Esophagus muscularis mucosa (tissue), 4 donors: Measurements from ENCODE around the gene UBLCP1. TPM values are rescaled to one million over a fixed set of nuclear protein-coding genes. Genes with fewer than 3 reads are reported as not detected.
"Not testable (repeated sequence)": the region's sequence is repeated elsewhere in the genome, so short reads cannot be mapped to it uniquely, and the experiment has no call there.

Experiments used
- DNase-seq: peaks from one replicate; pipeline ENCODE4 v3.0.0-alpha.2; 2017; ENCODE audit errors: extremely low spot score
- H3K27ac ChIP-seq, 4 donors: fragments of 200-600 bp; sonication (generic); replicated peaks in 1 of 4; 1 replicate in 3 of 4; 2 replicates in 1 of 4; pipeline ENCODE4 v1.5.1; 2016 to 2019; ENCODE audit warnings: mild to moderate bottlenecking in 1 of 4
- H3K27me3 ChIP-seq, 4 donors: fragments of 200-600 bp; sonication (generic); one replicate each; pipeline versions ENCODE4 v1.5.1 to v1.6.0; 2016 to 2019
- H3K36me3 ChIP-seq, 4 donors: fragments of 200-600 bp; sonication (generic); one replicate each; pipeline ENCODE4 v1.5.1; 2016 to 2019
- H3K4me1 ChIP-seq, 4 donors: fragments of 200-600 bp; sonication (generic); one replicate each; pipeline ENCODE4 v1.5.1; 2016 to 2019
- H3K4me3 ChIP-seq, 4 donors: fragments of 200-600 bp; sonication (generic); 1 replicate in 2 of 4; 2 replicates in 2 of 4; pipeline ENCODE4 v1.5.1; 2016 to 2019; ENCODE audit warnings: mild to moderate bottlenecking in 4 of 4, moderate library complexity in 1 of 4
- H3K9me3 ChIP-seq, 4 donors: fragments of 200-600 bp; sonication (generic); 1 replicate in 3 of 4; 2 replicates in 1 of 4; pipeline ENCODE4 v1.5.1; 2016 to 2019
- EP300 ChIP-seq: sonication (generic); formaldehyde crosslinking; IDR thresholded peaks from one replicate; pipeline ENCODE4 v1.6.1; 2017; ENCODE audit warnings: antibody characterized with exemption
- POLR2A ChIP-seq: fragments of 450-650 bp; IDR thresholded peaks from one replicate; pipeline ENCODE4 v1.6.1; 2017; ENCODE audit warnings: antibody characterized with exemption, moderate library complexity, mild to moderate bottlenecking, low read depth
- POLR2AphosphoS5 ChIP-seq, 2 donors: sonication (generic); formaldehyde crosslinking; IDR thresholded peaks; one replicate each; pipeline ENCODE4 v1.6.1; 2017; ENCODE audit warnings: antibody characterized with exemption in 2 of 2
- WGBS: methylation state at CpG from one replicate; pipeline ENCODE4 v1.1.5; 2018; 5-methylcytosine and 5-hydroxymethylcytosine counted together
- intact Hi-C: fragments of 100-400 bp; cut with DNase I; formaldehyde crosslinking; loops from one replicate; pipeline ENCODE4 v1.15.1; 2023
- total RNA-seq, 4 donors: library from RNA; depleted of rRNA; stranded (reverse); fragments of >200 nt; gene quantifications; one replicate each; pipeline versions ENCODE4 v1.1.0 to v1.2.1, GENCODE V29; 2016
- TF ChIP-seq, protein P1 (sequence below), 3 experiments: fragments of 200-600 bp in 2 of 3; fragments of 450-650 bp in 1 of 3; sonication (generic) in 2 of 3; IDR thresholded peaks; one replicate each; pipeline ENCODE4 v1.5.1; 2017 to 2019; ENCODE audit warnings: antibody characterized with exemption in 3 of 3, mild to moderate bottlenecking in 2 of 3, moderate library complexity in 1 of 3

The UBLCP1 gene
- total RNA-seq, 4 donors from 2014 or later, result 17.5 to 22.8 (median 21.1) TPM

DNA sequence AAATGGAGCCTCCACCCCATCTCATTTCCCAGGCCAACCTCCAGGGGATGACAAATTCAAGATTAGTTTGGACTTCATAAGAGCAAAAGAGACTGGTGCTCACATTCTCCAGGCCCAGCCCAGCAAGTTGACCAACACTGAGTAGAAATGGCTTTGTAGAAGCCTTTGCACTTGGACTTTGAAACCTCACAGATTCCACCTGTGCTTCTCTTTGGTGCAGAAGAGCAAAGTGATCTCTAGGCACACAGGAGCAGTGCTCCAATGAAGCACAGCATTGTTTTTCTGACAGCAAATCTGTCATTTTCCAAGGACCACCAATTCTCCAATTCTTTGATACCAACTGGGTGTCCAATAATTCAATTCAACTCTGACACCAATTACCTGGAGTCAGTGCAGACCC is 36.6 kb upstream of the UBLCP1 start:
- intact Hi-C loops, result no loop called here
- H3K27ac ChIP-seq, result no peak overlapping the region
- H3K4me3 ChIP-seq, result no peak overlapping the region
- TF ChIP-seq POLR2A (no peak), EP300 (no peak), POLR2AphosphoS5 (IDR thresholded peaks at IDR 0.05) (no peak)
- TF ChIP-seq, protein P1, sequence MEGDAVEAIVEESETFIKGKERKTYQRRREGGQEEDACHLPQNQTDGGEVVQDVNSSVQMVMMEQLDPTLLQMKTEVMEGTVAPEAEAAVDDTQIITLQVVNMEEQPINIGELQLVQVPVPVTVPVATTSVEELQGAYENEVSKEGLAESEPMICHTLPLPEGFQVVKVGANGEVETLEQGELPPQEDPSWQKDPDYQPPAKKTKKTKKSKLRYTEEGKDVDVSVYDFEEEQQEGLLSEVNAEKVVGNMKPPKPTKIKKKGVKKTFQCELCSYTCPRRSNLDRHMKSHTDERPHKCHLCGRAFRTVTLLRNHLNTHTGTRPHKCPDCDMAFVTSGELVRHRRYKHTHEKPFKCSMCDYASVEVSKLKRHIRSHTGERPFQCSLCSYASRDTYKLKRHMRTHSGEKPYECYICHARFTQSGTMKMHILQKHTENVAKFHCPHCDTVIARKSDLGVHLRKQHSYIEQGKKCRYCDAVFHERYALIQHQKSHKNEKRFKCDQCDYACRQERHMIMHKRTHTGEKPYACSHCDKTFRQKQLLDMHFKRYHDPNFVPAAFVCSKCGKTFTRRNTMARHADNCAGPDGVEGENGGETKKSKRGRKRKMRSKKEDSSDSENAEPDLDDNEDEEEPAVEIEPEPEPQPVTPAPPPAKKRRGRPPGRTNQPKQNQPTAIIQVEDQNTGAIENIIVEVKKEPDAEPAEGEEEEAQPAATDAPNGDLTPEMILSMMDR (IDR thresholded peaks at IDR 0.05), result no peak
- H3K9me3 ChIP-seq, result no peaks in the 10 kb centered on the region
- no peaks in the 10 kb centered on the region for H3K4me1 ChIP-seq
- H3K36me3 ChIP-seq, result no peaks in the 10 kb centered on the region
- no peak for DNase-seq
- H3K27me3 ChIP-seq, result peaks cover 0 to 3% (median 0%) of the 10 kb centered on the region in 4 donors

GRCh38 chr5:159227452-159227851 is 35.6 kb upstream of the UBLCP1 start:
- 84% methylated on average over 3 of the region's 3 CpGs for WGBS
- no peak for DNase-seq
- H3K4me1 ChIP-seq, result no peaks in the 10 kb centered on the region

DNA sequence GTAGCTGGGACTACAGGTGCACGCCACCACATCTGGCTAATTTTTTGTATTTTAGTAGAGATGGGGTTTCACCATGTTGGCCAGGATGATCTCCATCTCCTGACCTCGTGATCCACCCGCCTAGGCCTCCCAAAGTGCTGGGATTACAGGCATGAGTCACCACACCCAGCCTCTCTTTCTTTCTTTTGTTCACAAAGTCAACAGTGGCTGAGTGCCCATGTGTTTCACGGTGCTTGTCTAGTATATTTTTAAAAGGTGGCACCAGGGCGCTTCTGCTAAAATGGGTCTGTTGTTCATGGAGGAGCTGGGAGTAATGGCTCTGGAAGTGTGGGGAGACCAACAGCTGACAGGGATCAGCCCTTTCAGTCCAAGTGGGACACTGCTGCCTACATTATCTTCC is 35.0 kb upstream of the UBLCP1 start:
- H3K4me1 ChIP-seq, intact Hi-C loops, H3K27ac ChIP-seq, H3K36me3 ChIP-seq, H3K9me3 ChIP-seq, DNase-seq, H3K27me3 ChIP-seq, H3K4me3 ChIP-seq: not testable (repeated sequence)
- 87% methylated on average over 5 of the region's 5 CpGs for WGBS

More at GRCh38 chr5:159227452-159227851, 35.6 kb upstream of the UBLCP1 start:
- H3K27ac ChIP-seq, result no peak overlapping the region
- no peak for TF ChIP-seq EP300
- TF ChIP-seq POLR2A, result no peak
- TF ChIP-seq, protein P1 (IDR thresholded peaks at IDR 0.05), result no peak
- no peak for TF ChIP-seq POLR2AphosphoS5 (IDR thresholded peaks at IDR 0.05)
- no peaks in the 10 kb centered on the region for H3K9me3 ChIP-seq
- no peaks in the 10 kb centered on the region for H3K36me3 ChIP-seq
- intact Hi-C loops, result no loop called here
- H3K27me3 ChIP-seq, result peaks cover 0 to 3% (median 0%) of the 10 kb centered on the region in 4 donors
- H3K4me3 ChIP-seq, result no peak overlapping the region

DNA sequence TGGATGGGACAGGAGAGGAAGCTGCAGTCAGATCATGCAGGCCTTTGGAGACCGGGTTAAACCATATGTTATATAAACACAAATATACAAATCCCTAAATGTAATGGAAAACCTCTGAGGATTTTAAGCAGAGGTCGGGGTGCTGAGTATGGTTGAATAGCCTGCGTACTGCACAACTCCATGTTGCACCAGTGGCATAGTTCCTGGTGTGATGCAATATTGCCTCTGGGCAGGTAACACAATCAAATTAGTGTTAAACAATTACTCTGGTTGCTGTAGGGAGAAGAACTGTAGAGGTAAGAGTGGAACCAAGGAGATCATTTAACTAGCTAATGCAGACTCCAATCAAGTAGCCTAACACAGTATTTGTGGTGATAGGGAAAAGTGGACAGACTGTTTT is 32.4 kb upstream of the UBLCP1 start:
- Histone ChIP-seq H3K9me3 (no peaks in the 10 kb centered on the region), H3K27me3 (no peaks in the 10 kb centered on the region), H3K27ac (no peak overlapping the region), H3K36me3 (no peaks in the 10 kb centered on the region), H3K4me1 (no peaks in the 10 kb centered on the region), H3K4me3 (no peak overlapping the region)
- intact Hi-C loops, result no loop called here
- TF ChIP-seq POLR2A, result no peak
- TF ChIP-seq, protein P1 (IDR thresholded peaks at IDR 0.05), result no peak
- DNase-seq, result no peak
- WGBS, result 82% methylated on average over 3 of the region's 3 CpGs

- no peaks in the 10 kb centered on the region for H3K4me1 ChIP-seq
- 86% methylated on average over 2 of the region's 2 CpGs for WGBS
- no peak overlapping the region for H3K4me3 ChIP-seq
- no peak for TF ChIP-seq EP300
- TF ChIP-seq POLR2A, result no peak
- TF ChIP-seq POLR2AphosphoS5 (IDR thresholded peaks at IDR 0.05), result no peak
- TF ChIP-seq, protein P1 (IDR thresholded peaks at IDR 0.05), result no peak
- no peaks in the 10 kb centered on the region for H3K27me3 ChIP-seq
- intact Hi-C loops, result no loop called here
- no peak overlapping the region for H3K27ac ChIP-seq
- DNase-seq, result no peak
- no peaks in the 10 kb centered on the region for H3K36me3 ChIP-seq
- H3K9me3 ChIP-seq, result no peaks in the 10 kb centered on the region
These were observed 31.9 kb upstream of the UBLCP1 start for GRCh38 chr5:159231167-159231566.

- H3K4me1 ChIP-seq, H3K27ac ChIP-seq, H3K4me3 ChIP-seq, DNase-seq, H3K36me3 ChIP-seq, H3K27me3 ChIP-seq, intact Hi-C loops, H3K9me3 ChIP-seq: not testable (repeated sequence)
- 94% methylated on average over 2 of the region's 2 CpGs for WGBS
These were observed 27.1 kb upstream of the UBLCP1 start for GRCh38 chr5:159235871-159236520.
